Neural progenitor cell (in vitro differentiated cells): ENCODE data around the gene GALR1. TPM values are rescaled to one million over a fixed set of nuclear protein-coding genes. Genes with fewer than 3 reads are reported as not detected.

Experiments
- DNase-seq: peaks from one replicate; pipeline ENCODE4 v3.0.0-alpha.2; 2016; ENCODE audit warnings: low spot score
- H2AFZ ChIP-seq: fragments of 200-600 bp; sonication (generic); replicated peaks from 2 replicates; pipeline ENCODE4 v1.6.1; 2016; ENCODE audit warnings: antibody characterized with exemption
- H3F3A ChIP-seq: fragments of 200-600 bp; sonication (generic); 2 replicates; pipeline ENCODE4 v1.6.1; 2016; ENCODE audit warnings: antibody characterized with exemption, low read depth
- H3K27ac ChIP-seq: fragments of 200-600 bp; sonication (generic); 2 replicates; pipeline ENCODE4 v1.5.1; 2016; ENCODE audit warnings: mild to moderate bottlenecking
- H3K27me3 ChIP-seq: fragments of 200-600 bp; sonication (generic); 2 replicates; pipeline ENCODE4 v1.6.1; 2016; ENCODE audit warnings: mild to moderate bottlenecking, moderate library complexity
- H3K36me3 ChIP-seq: fragments of 200-600 bp; sonication (generic); 2 replicates; pipeline ENCODE4 v1.5.1; 2016
- H3K4me1 ChIP-seq: fragments of 200-600 bp; sonication (generic); 2 replicates; pipeline ENCODE4 v1.6.1; 2016; ENCODE audit warnings: mixed run types
- H3K4me2 ChIP-seq: fragments of 200-600 bp; sonication (generic); 2 replicates; pipeline ENCODE4 v1.6.1; 2016
- H3K4me3 ChIP-seq: fragments of 200-600 bp; sonication (generic); 2 replicates; pipeline ENCODE4 v1.5.1; 2016
- H3K79me2 ChIP-seq: fragments of 200-600 bp; sonication (generic); 2 replicates; pipeline ENCODE4 v1.6.1; 2016; ENCODE audit warnings: low read depth
- H3K9ac ChIP-seq: fragments of 200-600 bp; sonication (generic); 2 replicates; pipeline ENCODE4 v1.6.1; 2016
- H3K9me3 ChIP-seq: fragments of 200-600 bp; sonication (generic); 2 replicates; pipeline ENCODE4 v1.5.1; 2016; ENCODE audit warnings: low read depth
- H4K20me1 ChIP-seq: fragments of 200-600 bp; sonication (generic); 2 replicates; pipeline ENCODE4 v1.6.1; 2016; ENCODE audit warnings: low read depth
- H3K27ac Mint-ChIP-seq: 3 replicates; pipeline ENCODE4 v1.8.0; 2021; ENCODE audit warnings: mixed read lengths
- H3K27me3 Mint-ChIP-seq: 2 replicates; pipeline ENCODE4 v1.8.0; 2022; ENCODE audit warnings: low read depth, mild to moderate bottlenecking, inconsistent platforms, moderate library complexity, mixed read lengths; ENCODE audit not compliant: insufficient read depth
- H3K36me3 Mint-ChIP-seq: 3 replicates; pipeline ENCODE4 v1.8.0; 2021; ENCODE audit warnings: mixed read lengths
- H3K4me1 Mint-ChIP-seq: 3 replicates; pipeline ENCODE4 v1.8.0; 2021; ENCODE audit warnings: mixed read lengths
- H3K4me3 Mint-ChIP-seq: 3 replicates; pipeline ENCODE4 v1.8.0; 2021; ENCODE audit warnings: mild to moderate bottlenecking, moderate library complexity, mixed read lengths
- H3K9me3 Mint-ChIP-seq: 3 replicates; pipeline ENCODE4 v1.8.0; 2020; ENCODE audit warnings: mixed read lengths
- EZH2 ChIP-seq: fragments of 200-600 bp; sonication (generic); IDR thresholded peaks from 2 replicates; pipeline ENCODE4 v1.6.1; 2017; ENCODE audit warnings: antibody characterized with exemption, mild to moderate bottlenecking, moderate library complexity
- EZH2phosphoT487 ChIP-seq: fragments of 200-600 bp; sonication (generic); IDR thresholded peaks from 2 replicates; pipeline ENCODE4 v1.6.1; 2017; ENCODE audit warnings: antibody characterized with exemption
- total RNA-seq: library from RNA; depleted of rRNA; stranded (reverse); fragments of >200 nt; gene quantifications from 2 replicates; pipeline ENCODE4 v1.2.3, GENCODE V29; 2015; ENCODE audit warnings: low replicate concordance
- TF ChIP-seq, protein P1 (sequence below): fragments of 200-600 bp; sonication (generic); IDR thresholded peaks from 2 replicates; pipeline ENCODE4 v1.5.1; 2017; ENCODE audit warnings: antibody characterized with exemption, mild to moderate bottlenecking

The GALR1 gene
- total RNA-seq, 1 donor from 2014 or later: not detected

GRCh38 chr18:77255426-77256105 lies 5.9 kb downstream of the GALR1 start:
- Histone ChIP-seq H3K79me2 (no peaks in the 10 kb centered on the region), H4K20me1 (peaks cover 11% of the 10 kb centered on the region), H3K27ac (no peak overlapping the region), H3K4me3 (no peak overlapping the region), H3K4me2 (no peak overlapping the region), H3K27me3 (peaks cover 47% of the 10 kb centered on the region), H3K9ac (no peak overlapping the region), H3K36me3 (no peaks in the 10 kb centered on the region), H3K9me3 (no peaks in the 10 kb centered on the region), H2AFZ (no peak overlapping the region), H3K4me1 (peaks cover 12% of the 10 kb centered on the region), H3F3A (no peaks in the 10 kb centered on the region)
- Mint-ChIP-seq H3K4me1 (peaks cover 10% of the 10 kb centered on the region), H3K9me3 (peaks cover 12% of the 10 kb centered on the region), H3K36me3 (no peaks in the 10 kb centered on the region), H3K27me3 (peaks cover 30% of the 10 kb centered on the region), H3K27ac (no peak overlapping the region), H3K4me3 (no peak overlapping the region)
- no peak for DNase-seq
- TF ChIP-seq, protein P1, sequence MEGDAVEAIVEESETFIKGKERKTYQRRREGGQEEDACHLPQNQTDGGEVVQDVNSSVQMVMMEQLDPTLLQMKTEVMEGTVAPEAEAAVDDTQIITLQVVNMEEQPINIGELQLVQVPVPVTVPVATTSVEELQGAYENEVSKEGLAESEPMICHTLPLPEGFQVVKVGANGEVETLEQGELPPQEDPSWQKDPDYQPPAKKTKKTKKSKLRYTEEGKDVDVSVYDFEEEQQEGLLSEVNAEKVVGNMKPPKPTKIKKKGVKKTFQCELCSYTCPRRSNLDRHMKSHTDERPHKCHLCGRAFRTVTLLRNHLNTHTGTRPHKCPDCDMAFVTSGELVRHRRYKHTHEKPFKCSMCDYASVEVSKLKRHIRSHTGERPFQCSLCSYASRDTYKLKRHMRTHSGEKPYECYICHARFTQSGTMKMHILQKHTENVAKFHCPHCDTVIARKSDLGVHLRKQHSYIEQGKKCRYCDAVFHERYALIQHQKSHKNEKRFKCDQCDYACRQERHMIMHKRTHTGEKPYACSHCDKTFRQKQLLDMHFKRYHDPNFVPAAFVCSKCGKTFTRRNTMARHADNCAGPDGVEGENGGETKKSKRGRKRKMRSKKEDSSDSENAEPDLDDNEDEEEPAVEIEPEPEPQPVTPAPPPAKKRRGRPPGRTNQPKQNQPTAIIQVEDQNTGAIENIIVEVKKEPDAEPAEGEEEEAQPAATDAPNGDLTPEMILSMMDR: no peak
- TF ChIP-seq EZH2 (no peak), EZH2phosphoT487 (no peak)

DNA sequence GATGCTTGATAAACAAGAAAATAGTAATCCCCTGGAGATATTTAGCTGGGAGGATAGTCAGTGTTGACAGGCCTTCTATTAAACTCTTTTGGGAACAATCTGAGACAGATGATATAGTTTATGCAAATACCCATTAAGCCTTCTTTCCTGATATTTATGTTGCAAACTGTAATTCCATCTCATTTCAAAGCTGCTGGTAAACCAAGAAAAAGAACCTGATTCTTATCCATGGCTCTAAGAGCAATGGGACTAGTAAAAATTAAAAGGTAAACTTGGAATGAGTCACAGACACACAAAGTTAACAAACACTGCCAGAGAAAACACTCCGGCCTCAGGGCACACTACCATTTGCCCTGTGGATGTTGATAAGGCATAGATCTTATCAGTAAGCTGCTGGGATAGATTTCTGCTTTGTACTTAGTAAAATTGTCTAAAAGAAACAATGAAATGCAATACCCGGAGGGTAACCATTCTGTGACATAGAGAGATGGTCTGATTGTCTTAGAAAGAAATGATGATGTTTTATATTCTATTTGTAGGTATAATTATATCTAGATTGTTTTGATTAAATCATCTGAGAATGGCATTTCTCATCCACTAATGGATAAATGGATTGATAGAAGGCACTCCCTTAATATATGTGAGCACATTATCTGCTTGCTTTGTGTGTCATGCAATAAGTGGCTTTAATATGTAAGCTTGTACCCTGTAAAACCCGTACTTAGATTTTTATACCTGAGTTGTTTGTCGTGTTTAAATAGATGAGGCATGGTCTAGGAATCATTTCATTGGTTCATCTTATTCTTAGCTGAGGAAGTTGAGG lies 13.2 kb downstream of the GALR1 start:
- no peaks in the 10 kb centered on the region for H3K4me1 ChIP-seq
- Mint-ChIP-seq H3K4me3 (no peak overlapping the region), H3K4me1 (no peaks in the 10 kb centered on the region), H3K36me3 (no peaks in the 10 kb centered on the region), H3K27me3 (peaks cover 14% of the 10 kb centered on the region), H3K27ac (no peak overlapping the region), H3K9me3 (peaks cover 5% of the 10 kb centered on the region)
- no peaks in the 10 kb centered on the region for H3K36me3 ChIP-seq
- no peak overlapping the region for H3K4me3 ChIP-seq
- H3F3A ChIP-seq: no peaks in the 10 kb centered on the region
- DNase-seq: no peak
- H3K9me3 ChIP-seq: no peaks in the 10 kb centered on the region
- H4K20me1 ChIP-seq: no peaks in the 10 kb centered on the region
- no peak overlapping the region for H2AFZ ChIP-seq
- H3K79me2 ChIP-seq: no peaks in the 10 kb centered on the region
- H3K4me2 ChIP-seq: no peak overlapping the region
- H3K9ac ChIP-seq: no peak overlapping the region
- TF ChIP-seq, protein P1: no peak
- TF ChIP-seq EZH2 (no peak), EZH2phosphoT487 (no peak)
- no peaks in the 10 kb centered on the region for H3K27me3 ChIP-seq
- no peak overlapping the region for H3K27ac ChIP-seq

DNA sequence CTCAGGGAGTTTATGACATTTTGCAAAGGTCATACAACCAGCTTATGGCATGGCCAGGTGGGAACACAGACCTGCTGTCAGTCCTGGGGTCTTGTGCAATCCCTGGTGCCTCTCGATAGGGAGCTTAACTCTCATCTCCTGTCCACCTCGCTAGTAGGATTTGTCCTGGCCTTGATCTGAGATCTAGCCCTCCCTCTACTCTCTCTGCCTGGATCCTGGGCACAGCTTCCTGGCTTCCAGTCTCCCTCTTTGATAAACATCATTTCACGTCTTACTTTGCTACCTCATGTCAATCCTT lies 13.8 kb downstream of the GALR1 start:
- H3K36me3 Mint-ChIP-seq: no peaks in the 10 kb centered on the region
- peaks cover 1% of the 10 kb centered on the region for H3K9me3 Mint-ChIP-seq
- no peaks in the 10 kb centered on the region for H3K4me1 ChIP-seq
- no peaks in the 10 kb centered on the region for H3K9me3 ChIP-seq
- no peak overlapping the region for H3K4me3 ChIP-seq
- H3K27me3 Mint-ChIP-seq: peaks cover 11% of the 10 kb centered on the region
- no peaks in the 10 kb centered on the region for H3K36me3 ChIP-seq
- no peaks in the 10 kb centered on the region for H3K79me2 ChIP-seq
- no peak overlapping the region for H3K27ac Mint-ChIP-seq
- no peak overlapping the region for H2AFZ ChIP-seq
- no peak overlapping the region for H3K27ac ChIP-seq
- H3K4me1 Mint-ChIP-seq: no peaks in the 10 kb centered on the region
- H4K20me1 ChIP-seq: no peaks in the 10 kb centered on the region
- no peaks in the 10 kb centered on the region for H3K27me3 ChIP-seq
- no peak overlapping the region for H3K9ac ChIP-seq
- no peak overlapping the region for H3K4me2 ChIP-seq
- TF ChIP-seq, protein P1: no peak
- no peak for TF ChIP-seq EZH2
- TF ChIP-seq EZH2phosphoT487: no peak
- DNase-seq: no peak
- H3F3A ChIP-seq: no peaks in the 10 kb centered on the region
- H3K4me3 Mint-ChIP-seq: no peak overlapping the region
